GM12872 (cell line): ENCODE results near the gene PCBD2.

Source experiments
- CTCF ChIP-seq: IDR thresholded peaks from 3 replicates; pipeline ENCODE4 v1.5.1; 2011; ENCODE audit warnings: low read depth, mild to moderate bottlenecking, low read length, moderate library complexity; ENCODE audit not compliant: insufficient read depth

Gene PCBD2

GRCh38 chr5:134878403-134878802 is 26.5 kb upstream of the PCBD2 start:
- no peak for TF ChIP-seq CTCF

- no peak for TF ChIP-seq CTCF
These were observed 25.5 kb upstream of the PCBD2 start for GRCh38 chr5:134879456-134879855.

GRCh38 chr5:134887593-134888159 is 17.3 kb upstream of the PCBD2 start:
- TF ChIP-seq CTCF: no peak

GRCh38 chr5:134889335-134889734 is 15.6 kb upstream of the PCBD2 start:
- TF ChIP-seq CTCF: no peak

- no peak for TF ChIP-seq CTCF
These were observed 13.5 kb upstream of the PCBD2 start for GRCh38 chr5:134891473-134891872.

GRCh38 chr5:134892282-134892681 is 12.6 kb upstream of the PCBD2 start:
- TF ChIP-seq CTCF: no peak

GRCh38 chr5:134892926-134893325 is 12.0 kb upstream of the PCBD2 start:
- no peak for TF ChIP-seq CTCF
